DOHH2 (cell line): ENCODE results near the gene FBXO31.

Experiments
- EZH2phosphoT487 ChIP-seq: fragments of 200-600 bp; sonication (generic); IDR thresholded peaks from 2 replicates; pipeline ENCODE4 v1.6.1; 2017; ENCODE audit warnings: borderline replicate concordance, mild to moderate bottlenecking, antibody characterized with exemption, low read length, moderate library complexity, mixed read lengths
- TF ChIP-seq, protein P1 (sequence below): fragments of 200-600 bp; sonication (generic); IDR thresholded peaks from one replicate; pipeline ENCODE4 v1.5.1; 2014; ENCODE audit warnings: antibody characterized with exemption, mild to moderate bottlenecking, low read depth, low read length; ENCODE audit not compliant: poor library complexity, severe bottlenecking

- TF ChIP-seq, protein P1, sequence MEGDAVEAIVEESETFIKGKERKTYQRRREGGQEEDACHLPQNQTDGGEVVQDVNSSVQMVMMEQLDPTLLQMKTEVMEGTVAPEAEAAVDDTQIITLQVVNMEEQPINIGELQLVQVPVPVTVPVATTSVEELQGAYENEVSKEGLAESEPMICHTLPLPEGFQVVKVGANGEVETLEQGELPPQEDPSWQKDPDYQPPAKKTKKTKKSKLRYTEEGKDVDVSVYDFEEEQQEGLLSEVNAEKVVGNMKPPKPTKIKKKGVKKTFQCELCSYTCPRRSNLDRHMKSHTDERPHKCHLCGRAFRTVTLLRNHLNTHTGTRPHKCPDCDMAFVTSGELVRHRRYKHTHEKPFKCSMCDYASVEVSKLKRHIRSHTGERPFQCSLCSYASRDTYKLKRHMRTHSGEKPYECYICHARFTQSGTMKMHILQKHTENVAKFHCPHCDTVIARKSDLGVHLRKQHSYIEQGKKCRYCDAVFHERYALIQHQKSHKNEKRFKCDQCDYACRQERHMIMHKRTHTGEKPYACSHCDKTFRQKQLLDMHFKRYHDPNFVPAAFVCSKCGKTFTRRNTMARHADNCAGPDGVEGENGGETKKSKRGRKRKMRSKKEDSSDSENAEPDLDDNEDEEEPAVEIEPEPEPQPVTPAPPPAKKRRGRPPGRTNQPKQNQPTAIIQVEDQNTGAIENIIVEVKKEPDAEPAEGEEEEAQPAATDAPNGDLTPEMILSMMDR = no peak
- no peak for TF ChIP-seq EZH2phosphoT487
Observed at GRCh38 chr16:87366930-87367329, 16.6 kb downstream of the FBXO31 start.
